ENCODE measurements around the gene SLC9A7.

The SLC9A7 gene

DNA sequence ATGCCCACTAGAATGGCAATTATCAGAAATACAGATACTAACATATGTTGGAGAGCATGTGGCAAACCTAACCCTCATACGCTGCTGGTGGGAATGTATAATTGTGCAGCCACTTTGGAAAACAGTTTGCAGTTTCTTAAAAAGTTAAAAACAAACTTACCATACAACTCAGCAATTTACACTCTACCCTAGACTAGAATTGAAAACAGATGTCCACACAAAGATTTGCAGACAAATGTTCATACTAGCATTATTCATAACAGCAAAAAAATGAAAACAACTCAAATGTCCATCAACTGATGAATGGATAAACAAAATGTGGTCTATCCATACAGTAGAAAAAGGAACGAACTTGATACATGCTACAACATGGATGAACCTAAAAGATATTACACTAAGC lies 64.4 kb downstream of the SLC9A7 start:
- no peak for TF ChIP-seq CTCF (IDR thresholded peaks at IDR 0.05; ENCODE audit: unreplicated experiment in 3 of 3)
- Mint-ChIP-seq H3K27me3 (ENCODE audit: low read depth) (no peaks in the 10 kb centered on the region), H3K36me3 (ENCODE audit: low read depth) (no peaks in the 10 kb centered on the region), H3K4me1 (no peaks in the 10 kb centered on the region), H3K9me3 (no peaks in the 10 kb centered on the region), H3K27ac (no peak overlapping the region), H3K4me3 (no peak overlapping the region)

DNA sequence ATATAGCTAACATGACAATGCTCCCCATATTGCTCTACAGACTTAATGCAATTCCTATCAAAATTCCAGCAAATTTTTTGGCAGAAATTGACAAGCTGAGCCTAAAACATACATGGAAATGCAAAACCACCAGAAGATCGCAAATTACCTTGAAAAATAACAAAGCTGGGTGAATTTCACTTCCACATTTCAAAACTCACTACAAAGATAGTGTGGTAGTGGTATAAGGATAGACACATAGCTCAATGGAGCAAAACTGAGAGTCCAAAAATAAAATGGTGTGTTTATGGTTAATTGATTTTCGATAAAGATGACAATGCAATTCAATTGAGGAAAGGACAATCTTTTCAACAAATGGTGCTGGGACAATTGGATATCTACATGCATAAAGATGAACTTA lies 65.8 kb downstream of the SLC9A7 start:
- Mint-ChIP-seq H3K4me1 (no peaks in the 10 kb centered on the region), H3K27ac (no peak overlapping the region), H3K27me3 (ENCODE audit: low read depth) (no peaks in the 10 kb centered on the region), H3K36me3 (ENCODE audit: low read depth) (no peaks in the 10 kb centered on the region), H3K4me3 (no peak overlapping the region), H3K9me3 (no peaks in the 10 kb centered on the region)
- no peak for TF ChIP-seq CTCF (IDR thresholded peaks at IDR 0.05; ENCODE audit: unreplicated experiment in 3 of 3)

DNA sequence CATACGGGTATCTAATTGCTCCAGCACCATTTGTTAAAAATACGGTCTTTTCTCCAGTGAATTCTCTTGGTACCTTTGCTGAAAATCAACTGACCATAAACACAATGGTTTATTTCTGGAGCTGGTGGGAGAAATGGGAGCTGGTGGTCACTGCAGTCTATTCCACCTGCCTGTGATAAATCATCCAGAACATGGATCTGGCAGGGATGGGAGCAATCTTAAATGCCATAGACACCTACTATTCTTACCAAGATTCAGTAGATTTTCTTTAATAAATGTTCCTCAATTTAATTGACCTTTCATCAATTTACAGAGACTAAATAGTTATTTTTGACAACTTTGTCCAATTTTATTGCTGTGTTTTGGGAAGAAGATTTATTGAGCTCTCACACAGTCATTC lies 68.1 kb downstream of the SLC9A7 start:
- TF ChIP-seq CTCF (IDR thresholded peaks at IDR 0.05; ENCODE audit: unreplicated experiment in 3 of 3) = no peak
- Mint-ChIP-seq H3K4me1 (no peaks in the 10 kb centered on the region), H3K27me3 (ENCODE audit: low read depth) (no peaks in the 10 kb centered on the region), H3K27ac (no peak overlapping the region), H3K4me3 (no peak overlapping the region), H3K36me3 (ENCODE audit: low read depth) (no peaks in the 10 kb centered on the region), H3K9me3 (no peaks in the 10 kb centered on the region)

GRCh38 chrX:46687619-46688018 lies 71.3 kb downstream of the SLC9A7 start:
- Mint-ChIP-seq H3K36me3 (ENCODE audit: low read depth) (no peaks in the 10 kb centered on the region), H3K27me3 (ENCODE audit: low read depth) (no peaks in the 10 kb centered on the region), H3K27ac (no peak overlapping the region)

DNA sequence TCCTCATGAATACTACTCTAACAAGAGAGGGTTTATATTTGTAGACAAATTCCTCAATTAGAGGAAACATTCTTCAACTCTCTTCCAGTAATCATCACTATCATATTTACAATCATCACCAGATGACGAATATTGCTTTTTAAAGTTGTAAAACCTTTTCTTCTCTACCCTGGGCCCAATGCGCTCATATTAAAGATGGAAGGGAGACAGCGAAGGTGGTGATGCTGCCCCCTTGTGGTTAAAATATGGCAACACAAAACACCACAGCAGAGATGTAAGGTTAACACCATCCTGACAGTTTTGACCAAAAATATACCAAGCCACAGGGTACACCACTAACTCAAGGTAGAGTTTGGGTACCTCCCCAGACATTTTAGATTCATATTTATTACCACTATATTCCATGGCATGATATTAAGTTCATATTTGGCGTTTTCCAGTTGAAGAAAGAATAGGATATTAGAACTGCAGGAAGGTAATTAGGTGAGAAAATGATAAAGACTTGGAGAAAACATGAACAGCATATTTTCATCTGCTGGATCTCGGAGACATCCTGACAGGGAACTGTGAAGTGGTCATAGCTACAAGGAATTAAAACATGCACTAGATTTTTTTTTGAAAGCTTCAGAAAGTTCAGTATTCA lies 72.8 kb downstream of the SLC9A7 start:
- H3K4me1 Mint-ChIP-seq = no peaks in the 10 kb centered on the region
- H3K36me3 Mint-ChIP-seq (ENCODE audit: low read depth) = no peaks in the 10 kb centered on the region
- TF ChIP-seq CTCF (IDR thresholded peaks at IDR 0.05; ENCODE audit: unreplicated experiment in 3 of 3) = peak; percentile 62 to 67 (median 62)
- H3K27me3 Mint-ChIP-seq (ENCODE audit: low read depth) = no peaks in the 10 kb centered on the region
- H3K9me3 Mint-ChIP-seq = no peaks in the 10 kb centered on the region
- H3K4me3 Mint-ChIP-seq = no peak overlapping the region
- H3K27ac Mint-ChIP-seq = no peak overlapping the region

More at GRCh38 chrX:46687619-46688018, 71.3 kb downstream of the SLC9A7 start:
- H3K4me1 Mint-ChIP-seq = no peaks in the 10 kb centered on the region
- no peak for TF ChIP-seq CTCF (IDR thresholded peaks at IDR 0.05; ENCODE audit: unreplicated experiment in 3 of 3)
- no peak overlapping the region for H3K4me3 Mint-ChIP-seq
- H3K9me3 Mint-ChIP-seq = no peaks in the 10 kb centered on the region

GRCh38 chrX:46683048-46683447 lies 75.9 kb downstream of the SLC9A7 start:
- Mint-ChIP-seq H3K27ac (no peak overlapping the region), H3K36me3 (ENCODE audit: low read depth) (no peaks in the 10 kb centered on the region), H3K9me3 (peaks cover 2% of the 10 kb centered on the region), H3K4me3 (no peak overlapping the region), H3K27me3 (ENCODE audit: low read depth) (no peaks in the 10 kb centered on the region), H3K4me1 (no peaks in the 10 kb centered on the region)
- no peak for TF ChIP-seq CTCF (IDR thresholded peaks at IDR 0.05; ENCODE audit: unreplicated experiment in 3 of 3)

Data from nephron (organoid).